NCI-H1694 treated with DMSO at 0.1 percent for 48 hours (cell line): ENCODE data around the gene PLA2G4E.

Experiments used
- DNase-seq: peaks from one replicate; lab custom pipeline; 2025; lab: John Stamatoyannopoulos, UW

PLA2G4E gene

DNA sequence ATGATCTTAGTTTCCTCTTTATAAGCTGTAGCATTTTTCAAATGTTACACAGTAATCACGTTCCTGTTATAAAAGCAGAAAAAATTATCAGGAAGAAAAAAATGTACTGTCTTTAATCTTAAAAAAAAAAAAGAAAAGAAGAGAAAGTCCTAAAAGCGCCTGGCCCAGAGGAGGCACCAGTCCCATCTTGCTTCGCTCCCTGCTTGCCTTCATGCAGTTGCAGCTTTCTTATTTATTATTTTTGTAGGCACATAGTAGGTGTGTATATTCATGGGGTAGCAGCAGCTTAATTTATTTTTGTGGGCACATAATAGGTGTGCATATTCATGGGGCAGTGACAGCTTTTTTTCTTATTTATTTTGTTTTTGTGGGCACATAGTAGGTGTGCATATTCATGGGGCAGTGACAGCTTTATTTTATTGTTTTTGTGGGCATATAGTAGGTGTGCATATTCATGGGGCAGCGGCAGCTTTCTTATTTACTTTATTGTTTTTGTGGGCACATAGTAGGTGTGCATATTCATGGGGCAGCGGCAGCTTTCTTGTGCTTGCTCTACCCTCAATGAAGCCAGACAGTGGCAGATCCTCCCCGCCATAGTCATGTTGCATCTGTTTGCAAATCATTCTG, 43.0 kb downstream of the PLA2G4E start:
- DNase-seq, result no peak

DNA sequence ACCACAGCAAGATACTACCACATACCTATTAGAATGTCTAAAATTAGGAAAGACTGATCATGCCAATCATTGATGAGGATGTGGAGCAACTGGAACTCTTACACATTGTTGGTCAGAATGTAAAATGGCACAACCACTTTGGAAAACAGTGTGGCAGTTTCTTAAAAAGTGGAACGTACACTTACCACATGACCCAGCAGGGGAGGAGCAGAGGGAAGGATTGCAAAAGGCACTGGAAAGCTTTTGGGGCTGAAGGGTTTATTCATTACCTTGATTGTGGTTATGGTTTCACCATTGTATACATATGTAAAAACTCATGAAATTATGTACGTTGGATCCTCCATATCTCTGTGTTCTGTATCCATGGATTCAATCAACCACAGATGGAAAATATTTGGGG, 45.2 kb downstream of the PLA2G4E start:
- no peak for DNase-seq

DNA sequence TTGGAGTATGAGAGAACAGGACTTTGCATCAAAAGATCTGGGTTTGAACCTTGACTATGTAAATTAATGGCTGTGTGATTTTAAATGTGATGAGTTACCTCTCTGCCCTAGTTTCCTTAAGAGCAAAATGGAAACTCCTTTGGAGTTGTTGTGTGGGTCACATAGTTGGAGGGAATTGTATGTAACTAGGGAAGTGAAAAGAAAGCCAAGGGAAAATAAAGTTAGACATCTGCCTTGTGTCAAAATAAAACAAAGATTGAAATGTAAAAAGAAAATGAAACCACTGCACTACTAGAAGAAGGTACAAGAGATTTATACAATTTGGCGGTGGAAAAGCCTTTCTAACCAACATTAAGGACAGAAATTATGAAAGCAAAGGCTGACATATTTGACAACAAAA, 46.8 kb downstream of the PLA2G4E start:
- DNase-seq, result no peak

DNA sequence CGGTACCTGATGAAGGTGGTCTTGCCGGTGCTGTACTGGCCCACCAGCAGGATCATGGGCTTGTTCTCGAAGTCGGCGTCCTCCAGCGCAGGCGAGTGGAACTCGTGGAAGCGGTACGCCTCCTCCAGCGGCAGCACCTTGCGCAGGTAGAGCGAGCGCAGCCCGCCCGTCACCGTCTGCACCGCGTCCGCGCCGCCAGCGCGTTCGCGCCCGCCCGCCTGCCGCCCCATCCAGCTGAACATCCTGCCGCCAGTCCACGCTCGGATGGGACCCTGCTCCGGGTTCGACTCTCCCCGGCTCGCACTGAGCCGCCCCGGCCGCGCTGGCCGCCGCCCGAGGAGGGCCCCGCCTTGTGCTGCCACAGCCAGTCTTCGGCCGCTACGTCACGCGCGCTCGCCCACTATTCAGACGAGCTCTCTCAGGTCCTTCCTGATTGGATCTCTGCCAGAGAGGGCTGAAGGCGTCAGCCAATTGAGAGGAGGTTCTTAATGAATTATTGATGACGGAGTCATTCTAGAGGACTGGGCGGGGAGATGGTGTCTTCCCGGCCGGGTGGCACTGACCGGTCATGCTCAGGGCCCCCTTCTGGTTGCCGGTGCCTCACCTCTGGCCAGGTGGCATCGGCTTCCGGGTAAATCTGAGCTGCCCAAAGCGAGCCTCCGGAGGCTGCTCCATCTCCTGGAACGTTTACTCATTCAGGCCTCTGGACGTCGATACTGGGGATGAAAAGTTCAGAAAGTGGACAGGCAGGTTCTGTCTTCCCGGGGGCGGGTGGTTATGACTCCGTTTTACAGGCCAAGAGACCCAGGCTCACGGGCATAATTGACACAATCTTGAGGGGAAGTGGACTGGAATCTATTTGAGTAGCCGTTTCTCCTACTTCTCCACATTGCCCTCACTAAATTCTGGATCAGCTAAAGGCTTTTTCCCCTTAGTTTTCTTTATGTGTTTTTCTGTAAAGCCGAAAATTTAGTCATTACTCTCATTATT, 48.3 kb downstream of the PLA2G4E start, which contains the start of gene EHD4:
Gene EHD4 (minus strand): TSS at position 305 of the 990 bp plus-strand sequence. CDS start 63 bp downstream, at position 242.
- peak; percentile 89 for DNase-seq

DNA sequence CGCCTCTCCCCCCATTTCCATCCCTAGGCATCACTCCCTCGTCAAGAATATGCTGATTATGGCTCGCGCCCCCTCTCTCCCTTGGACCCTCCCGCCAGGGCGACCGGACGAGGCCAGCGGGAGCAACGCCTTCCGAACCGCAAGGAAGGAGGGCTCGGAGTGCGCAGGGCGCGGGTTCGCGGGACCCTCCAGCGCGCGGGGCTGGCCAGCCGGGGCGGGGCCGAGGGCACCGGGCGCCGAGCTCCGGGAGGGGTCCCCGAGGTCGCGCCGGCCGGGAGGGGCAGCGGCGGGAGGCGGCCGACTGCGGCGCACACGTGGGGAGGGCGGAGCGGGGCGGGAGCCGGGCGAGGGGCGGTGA, 49.0 kb downstream of the PLA2G4E start:
- no peak for DNase-seq

DNA sequence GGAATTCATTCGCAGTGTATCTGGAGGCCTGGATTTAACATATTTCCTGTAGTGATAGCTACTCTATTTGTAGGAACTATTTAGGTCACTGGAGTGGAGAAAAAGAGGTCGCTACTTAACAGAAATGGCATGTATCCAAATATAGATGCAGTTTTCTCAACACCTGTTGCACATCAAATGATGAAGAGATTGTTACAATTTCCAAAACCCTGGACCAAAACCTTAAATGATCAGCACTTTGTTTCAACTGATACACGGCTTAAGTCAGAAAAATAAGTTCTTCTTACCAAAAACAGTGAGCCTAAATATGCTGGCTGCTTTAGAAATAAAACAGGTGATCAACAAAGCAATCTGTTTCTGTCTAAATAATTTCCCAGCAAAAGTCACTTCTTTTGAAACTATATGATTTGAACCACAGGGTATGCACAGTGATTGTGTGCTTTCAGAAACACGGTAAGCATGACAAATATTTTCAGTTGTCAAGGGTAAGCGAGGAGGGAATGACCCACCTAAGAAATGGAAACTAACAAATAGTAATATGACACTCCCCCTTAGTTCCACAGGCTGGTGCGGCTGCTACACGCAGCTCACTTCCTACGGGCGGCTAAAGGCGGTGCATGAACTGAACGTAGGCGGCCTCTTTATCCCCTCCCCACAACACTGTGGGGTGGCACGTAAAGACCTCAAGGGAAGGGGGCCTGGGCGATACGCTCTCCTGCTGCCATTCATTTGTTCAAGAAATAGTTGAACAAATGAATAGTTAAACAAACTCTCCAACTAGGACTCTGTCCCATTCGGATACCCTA, 49.5 kb downstream of the PLA2G4E start:
- DNase-seq, result no peak

DNA sequence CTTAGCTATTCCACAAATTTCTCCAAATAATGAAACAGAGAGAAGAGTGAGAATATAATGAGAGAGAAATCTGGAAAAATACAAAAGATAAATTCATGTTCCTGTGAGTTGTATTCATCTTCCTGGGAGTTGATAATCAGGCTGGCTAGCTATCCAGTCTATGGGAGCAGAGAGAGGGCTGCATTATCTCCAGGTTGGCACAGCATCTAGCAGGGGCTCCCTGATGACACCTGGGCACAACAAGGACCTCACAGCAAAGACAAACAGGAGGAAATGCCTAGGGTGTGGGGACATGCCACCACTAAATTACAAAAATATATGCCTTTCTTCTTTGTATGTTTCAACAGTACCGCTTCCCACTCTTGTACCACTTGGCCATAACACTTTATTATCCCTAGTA, 50.4 kb downstream of the PLA2G4E start:
- no peak for DNase-seq

DNA sequence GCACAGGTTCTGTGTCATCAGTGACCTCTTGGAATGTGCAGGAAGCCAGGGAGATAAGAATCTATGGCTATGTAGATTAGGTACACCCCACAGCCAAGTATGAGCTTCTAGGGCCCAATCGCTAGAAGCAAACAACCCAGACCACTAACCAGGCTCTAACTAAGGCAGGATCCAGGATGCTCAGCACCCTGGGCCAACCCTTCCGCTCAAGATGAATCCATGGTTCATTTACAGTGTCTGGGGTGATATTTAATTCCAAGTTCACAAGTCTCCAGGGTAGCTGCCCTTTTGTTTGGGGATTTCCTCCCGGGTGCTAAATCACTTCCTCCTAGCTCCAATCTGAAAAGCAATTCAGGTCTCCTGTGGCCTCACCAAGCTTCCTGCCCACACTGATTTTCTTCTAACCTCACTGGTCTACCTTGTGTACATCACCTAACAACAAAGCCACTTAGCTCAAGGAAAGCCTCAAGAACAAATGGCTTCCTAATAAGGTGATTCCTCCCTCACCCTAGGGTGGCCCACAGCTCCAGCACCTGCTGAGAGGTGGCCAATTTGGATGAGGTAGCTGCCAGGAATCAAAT, 50.9 kb downstream of the PLA2G4E start:
- no peak for DNase-seq

DNA sequence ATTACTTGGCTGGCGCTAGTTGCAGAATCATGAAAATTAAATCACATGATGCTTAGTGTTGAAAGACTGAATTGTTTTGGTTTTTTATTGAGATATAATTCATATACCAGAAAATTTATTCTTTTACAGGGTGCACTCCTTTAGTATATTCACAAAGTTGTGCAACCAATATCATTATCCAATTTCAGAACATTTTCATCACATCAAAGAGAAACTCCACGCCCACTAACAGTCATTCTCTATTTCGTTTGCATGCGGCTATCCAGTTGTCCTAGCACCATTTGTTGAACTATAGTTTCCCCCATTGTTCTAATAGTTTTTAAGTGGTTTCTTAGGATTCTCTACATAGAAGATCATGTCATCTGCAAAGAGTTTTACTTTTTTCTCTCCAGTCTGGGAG, 52.1 kb downstream of the PLA2G4E start:
- no peak for DNase-seq

DNA sequence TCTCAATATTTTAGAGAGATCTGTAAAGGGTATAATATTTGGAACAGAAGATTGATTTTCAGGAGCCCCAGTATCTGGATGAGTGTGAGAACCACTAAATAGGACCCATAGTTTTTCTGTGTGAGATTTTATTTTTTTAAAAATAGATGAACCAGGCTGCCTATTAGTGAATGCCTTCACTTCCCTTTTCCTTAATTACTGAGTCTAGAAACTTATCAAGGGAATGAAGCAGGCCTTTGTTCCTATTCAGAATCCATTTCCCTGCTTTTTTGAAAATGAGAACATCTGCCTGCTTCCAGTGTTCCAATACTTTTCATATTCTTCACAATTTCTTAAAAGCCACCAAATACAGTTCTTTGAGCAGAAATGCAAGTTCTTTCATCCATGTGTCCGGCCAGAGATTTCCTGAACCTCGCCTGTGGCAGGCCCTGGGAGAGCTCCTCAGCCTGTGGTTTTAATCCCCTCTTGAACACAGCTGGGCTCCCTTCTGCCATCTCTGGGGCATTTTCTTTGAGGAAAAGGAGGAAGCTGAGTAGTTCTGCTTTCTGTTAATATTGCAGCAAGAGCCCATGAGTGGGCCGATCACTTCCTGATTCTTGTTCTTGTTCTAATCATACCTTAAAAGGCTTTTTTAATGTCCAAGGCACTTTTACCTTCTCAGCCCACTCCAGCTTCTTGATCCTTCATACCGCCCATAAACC, 53.2 kb downstream of the PLA2G4E start:
- DNase-seq, result no peak

DNA sequence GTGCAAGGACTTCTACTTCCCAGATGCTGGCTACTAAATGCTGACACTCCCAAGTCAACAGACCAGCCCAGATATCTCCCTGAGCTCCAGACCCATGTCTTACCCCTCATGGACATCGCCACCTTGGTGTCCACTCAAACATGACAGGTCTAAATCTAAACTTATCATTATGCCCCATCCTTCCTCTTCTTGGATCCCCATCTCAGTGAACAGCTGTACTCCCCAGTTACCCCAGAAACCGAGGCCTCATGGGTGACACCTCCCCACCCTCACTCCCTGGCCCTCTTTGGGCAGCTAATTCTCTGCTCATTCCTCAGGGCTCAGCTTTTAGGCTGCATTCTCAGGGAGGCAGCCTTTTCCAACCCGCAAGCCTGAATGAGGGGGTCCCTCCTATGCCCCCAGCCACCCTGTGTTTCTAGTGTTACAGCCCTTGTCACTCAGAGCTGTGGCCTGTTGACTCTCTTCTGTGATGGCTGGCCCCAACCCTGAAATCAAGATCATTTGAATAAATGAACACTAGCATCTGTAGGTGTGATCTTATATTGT, 53.8 kb downstream of the PLA2G4E start:
- no peak for DNase-seq

DNA sequence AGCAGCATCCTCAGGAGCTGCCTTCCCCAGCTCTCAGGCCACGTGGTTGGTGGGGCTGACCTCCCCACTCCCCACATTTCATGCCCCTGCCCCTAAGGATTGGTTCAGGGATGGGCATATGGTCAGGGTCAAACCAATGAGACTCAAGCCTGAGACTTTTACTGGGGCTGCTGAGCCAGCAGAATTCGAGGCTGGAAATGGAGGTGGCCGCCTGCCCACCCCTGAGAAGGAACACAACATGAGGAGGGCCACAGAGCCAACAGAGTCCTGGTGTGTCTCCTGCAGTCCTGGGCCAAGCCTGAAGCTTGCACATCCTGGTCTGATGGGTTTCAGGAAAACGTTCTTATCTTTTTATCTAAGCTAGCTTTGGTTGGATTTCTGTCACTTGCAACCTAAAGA, 54.4 kb downstream of the PLA2G4E start:
- no peak for DNase-seq

DNA sequence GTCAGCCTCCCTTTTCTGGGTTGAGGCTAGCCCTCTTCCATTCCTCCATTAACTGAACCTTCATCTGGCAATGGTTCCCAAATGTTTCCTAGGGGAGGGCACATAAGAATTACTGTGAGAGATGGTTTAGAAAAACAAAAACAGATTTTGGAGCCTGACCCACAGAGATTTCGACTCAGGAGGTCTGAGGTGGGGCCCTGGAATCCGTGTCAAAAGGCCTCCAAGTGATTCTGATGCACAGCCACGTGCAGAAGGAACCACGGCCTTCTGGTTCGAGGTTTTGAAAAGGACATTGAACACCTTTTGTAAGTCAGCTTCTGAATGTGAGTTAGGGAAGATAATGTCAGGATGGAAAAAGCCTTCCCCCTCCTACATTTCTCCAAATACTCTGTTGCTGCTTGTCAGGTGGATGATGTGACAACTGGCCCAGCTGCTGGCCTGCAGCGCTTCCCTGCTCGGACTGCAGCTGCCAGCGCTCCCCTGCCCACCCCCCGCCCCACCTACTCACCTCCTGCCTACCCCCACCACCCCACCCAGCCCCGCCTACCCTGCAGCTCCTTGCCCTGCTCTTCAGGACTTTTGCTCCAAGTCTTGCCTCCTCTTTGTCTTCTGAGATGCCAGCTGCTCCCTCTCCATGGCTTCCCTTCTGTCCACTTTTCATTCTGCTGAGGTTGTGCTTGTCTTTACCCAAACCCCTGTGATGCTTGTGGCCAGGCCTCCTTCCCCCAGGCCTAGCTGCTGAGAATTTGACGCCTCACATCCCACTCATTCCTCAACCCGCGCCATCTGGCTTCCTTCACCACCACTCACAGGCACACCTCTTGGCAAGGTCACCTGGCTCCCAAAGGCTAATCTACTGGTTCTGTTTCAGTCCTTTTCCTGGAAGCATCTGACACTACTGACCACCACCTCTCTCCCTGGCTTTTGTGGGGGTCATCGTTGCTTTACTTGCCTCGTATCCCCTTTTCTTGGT, 55.1 kb downstream of the PLA2G4E start:
- no peak for DNase-seq

DNA sequence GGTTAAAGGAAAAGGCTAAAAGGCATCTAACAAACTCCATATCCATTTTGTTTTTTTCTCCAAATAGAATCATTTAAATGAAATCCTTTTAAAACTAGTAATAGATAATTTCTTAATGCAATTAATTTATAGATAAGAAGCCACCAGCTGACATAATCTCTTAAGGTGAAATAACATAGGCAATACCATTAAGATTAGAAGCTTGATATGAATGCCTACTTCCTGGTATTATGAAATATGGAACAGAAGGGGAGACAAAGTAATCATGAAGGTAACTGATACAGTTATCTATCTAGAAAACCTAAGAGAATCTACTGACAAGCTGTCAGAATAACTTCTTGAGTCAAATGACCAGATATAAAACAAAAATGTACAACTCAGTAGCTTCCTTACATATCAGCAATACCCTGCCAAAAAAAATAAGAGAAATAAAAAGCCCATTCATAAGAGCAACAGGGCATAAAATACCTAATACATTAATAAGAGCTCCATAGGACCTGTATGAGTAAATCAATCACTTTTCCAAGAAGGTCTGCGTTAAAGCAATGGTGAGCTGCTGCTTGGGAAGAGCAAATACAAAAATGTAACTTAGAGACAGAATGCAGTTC, 59.1 kb downstream of the PLA2G4E start:
- DNase-seq, result no peak

DNA sequence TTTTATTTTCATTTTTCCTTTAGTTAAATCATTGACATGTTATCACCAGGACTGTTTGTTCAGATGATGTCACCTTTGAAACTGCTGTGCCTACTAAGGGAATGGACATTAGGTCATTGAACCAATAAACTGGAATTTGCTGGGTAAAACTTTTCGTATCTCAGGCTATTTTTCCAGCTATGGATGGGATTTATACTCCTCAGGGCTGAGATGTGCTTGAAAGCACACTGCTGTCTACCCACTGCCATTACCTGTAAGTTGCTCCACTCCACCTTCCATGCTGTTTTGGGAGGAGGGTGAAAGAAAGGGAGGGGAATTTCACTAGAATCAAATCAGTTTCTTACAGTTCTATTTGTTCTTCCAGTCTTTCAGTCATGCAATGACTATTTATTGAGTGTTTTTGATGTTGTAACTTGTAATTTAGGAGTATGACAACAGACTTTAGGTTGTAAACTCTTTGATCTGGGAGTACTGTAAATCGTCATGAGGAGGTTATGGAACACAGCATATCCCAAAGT, 59.8 kb downstream of the PLA2G4E start:
- DNase-seq, result no peak

DNA sequence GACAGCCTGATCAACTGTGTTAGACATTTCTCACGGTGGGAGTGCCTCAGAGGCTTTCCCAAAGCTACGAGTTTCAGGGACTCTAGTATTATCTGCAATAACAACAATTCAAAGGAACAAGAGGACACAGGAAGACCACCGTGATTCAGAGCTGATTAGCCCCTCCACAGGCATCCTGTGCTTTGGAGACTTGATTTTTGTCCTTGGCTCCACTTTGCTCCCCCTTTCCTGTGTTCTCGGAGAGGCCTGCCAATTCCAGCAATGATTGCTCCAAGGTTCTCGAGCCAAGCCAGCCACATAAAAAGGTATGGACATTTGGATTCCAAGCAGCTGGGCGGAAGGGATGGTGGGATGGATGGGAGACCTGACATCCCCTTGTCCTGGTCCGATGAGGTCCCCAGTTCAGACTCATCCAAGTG, 62.8 kb downstream of the PLA2G4E start:
- DNase-seq, result no peak

DNA sequence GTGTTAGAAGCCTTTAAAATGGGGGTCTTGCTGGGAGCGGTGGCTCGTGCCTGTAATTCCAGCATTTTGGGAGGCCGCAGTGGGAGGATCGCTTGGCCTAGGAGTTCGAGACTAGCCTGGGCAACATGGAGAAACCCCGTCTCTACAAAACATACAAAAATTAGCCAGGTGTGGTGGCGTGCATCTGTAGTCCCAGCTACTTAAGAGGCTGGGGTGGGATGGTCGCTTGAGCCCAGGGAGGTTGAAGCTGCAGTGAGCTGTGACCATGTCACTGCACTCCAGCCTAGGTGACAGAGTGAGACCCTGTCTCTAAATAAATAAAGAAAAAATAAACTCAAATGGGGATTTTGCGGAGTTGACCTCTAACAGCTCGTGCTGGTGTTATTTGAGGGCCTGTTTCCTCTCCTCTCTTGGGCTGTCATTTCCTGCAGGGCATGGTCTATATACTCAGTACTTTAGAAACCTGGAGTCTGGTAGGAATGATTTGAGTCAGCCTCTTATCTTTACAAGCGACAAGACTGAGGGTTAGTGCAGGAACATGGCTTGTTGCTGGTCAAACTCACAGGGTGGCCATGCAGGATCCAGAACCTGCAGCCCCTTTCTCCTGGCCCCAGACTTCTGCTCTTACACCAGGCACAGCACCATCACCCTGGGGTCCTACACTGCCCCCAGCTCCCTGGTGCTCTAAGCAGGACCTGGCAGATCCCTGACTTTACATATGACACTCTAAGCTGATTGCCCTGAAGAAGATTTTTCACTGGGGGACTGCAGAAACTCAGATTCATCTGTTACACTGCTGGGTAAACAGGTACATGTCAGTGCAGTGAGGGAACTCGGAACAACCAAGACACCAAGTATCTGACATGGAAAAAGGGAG, 63.6 kb downstream of the PLA2G4E start:
- no peak for DNase-seq

DNA sequence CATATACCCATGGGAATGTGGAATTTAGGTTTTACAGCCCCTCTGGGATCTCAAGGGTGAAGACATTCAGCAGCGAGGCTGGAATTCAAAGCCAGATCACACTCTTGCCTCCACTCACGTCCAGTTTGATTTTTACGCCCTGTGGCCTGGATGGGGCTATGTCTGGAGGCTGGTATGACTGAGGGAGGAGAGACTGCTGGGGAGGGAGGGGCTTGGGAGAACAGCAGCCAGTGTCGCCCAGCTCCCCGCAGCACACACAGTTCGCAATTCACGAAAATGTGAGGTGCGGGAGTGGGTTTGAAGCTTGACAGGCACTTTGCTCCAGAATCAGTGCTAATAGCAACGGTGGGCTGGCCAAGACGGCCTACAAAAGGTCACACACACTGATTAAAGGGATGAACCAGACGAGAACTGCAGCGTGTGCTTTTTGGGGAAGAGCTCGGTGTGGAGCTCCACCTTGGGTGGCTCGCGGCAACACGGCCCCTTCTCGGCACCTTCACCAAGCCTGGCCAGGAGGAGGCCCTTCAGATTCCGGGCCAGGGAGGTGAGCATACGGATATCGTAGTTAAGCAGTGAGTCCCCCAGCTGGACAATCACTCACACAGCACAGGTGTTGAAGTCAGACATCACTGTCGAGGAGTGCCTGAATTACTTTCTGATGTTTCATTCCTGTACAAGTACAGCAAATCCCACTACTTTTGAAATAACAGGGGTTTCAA, 64.9 kb downstream of the PLA2G4E start:
- no peak for DNase-seq
